NT2/D1 (cell line): ENCODE data around the gene MOV10L1.

Experiments used
- DNase-seq: peaks from one replicate; pipeline ENCODE4 v3.0.0-alpha.2; 2011; ENCODE audit warnings: low read depth, low spot score
- H3K27me3 ChIP-seq: 2 replicates; pipeline ENCODE4 v1.6.0; 2011; ENCODE audit warnings: mild to moderate bottlenecking; ENCODE audit not compliant: insufficient read length, insufficient read depth
- H3K36me3 ChIP-seq: 2 replicates; pipeline ENCODE4 v1.6.1; 2011; ENCODE audit warnings: mild to moderate bottlenecking, low read length, mixed read lengths; ENCODE audit not compliant: insufficient read depth, insufficient read length
- H3K4me1 ChIP-seq: 2 replicates; pipeline ENCODE4 v1.5.1; 2011; ENCODE audit not compliant: insufficient read depth, insufficient read length
- H3K4me3 ChIP-seq: 2 replicates; pipeline ENCODE4 v1.5.1; 2011; ENCODE audit warnings: low read depth; ENCODE audit not compliant: insufficient read length
- H3K9ac ChIP-seq: 2 replicates; pipeline ENCODE4 v1.6.0; 2011; ENCODE audit warnings: low read depth; ENCODE audit not compliant: insufficient read length
- H3K9me3 ChIP-seq: 2 replicates; pipeline ENCODE4 v1.5.1; 2011; ENCODE audit warnings: mild to moderate bottlenecking, low read length; ENCODE audit not compliant: insufficient read depth
- SUZ12 ChIP-seq: IDR thresholded peaks from 2 replicates; pipeline ENCODE4 v1.6.1; 2011; ENCODE audit not compliant: insufficient read length, insufficient read depth; ENCODE audit errors: extremely low read depth
- YY1 ChIP-seq: IDR thresholded peaks from 2 replicates; pipeline ENCODE4 v1.6.1; 2011; ENCODE audit not compliant: insufficient read length, insufficient read depth
- ZNF274 ChIP-seq: IDR thresholded peaks from 2 replicates; pipeline ENCODE4 v1.6.1; 2011; ENCODE audit warnings: mild to moderate bottlenecking, low read depth, low read length

MOV10L1 gene

DNA sequence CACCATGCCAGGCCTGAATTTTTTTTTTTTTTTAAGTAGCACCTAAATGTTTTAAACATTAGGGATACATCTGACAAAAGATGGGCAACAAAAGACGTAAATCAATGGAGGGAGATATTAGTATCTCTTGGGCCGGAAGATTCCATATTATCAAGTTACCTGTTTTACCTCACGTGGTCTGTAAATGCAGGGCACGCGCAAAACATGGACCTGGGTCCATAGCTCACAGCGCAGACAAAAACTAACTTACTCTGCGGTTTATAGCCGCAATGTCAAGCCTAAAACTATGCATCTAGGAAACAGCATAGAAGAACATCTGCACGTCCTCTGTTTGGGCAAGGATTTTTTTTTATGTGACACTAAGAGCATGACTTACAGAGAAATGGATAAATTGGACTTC lies 49.2 kb downstream of the MOV10L1 start:
- no peaks in the 10 kb centered on the region for H3K36me3 ChIP-seq
- no peaks in the 10 kb centered on the region for H3K9me3 ChIP-seq
- no peak for TF ChIP-seq SUZ12
- no peak for TF ChIP-seq YY1
- no peak for TF ChIP-seq ZNF274
- H3K27me3 ChIP-seq = no peaks in the 10 kb centered on the region
- H3K9ac ChIP-seq = no peak overlapping the region
- no peak overlapping the region for H3K4me3 ChIP-seq
- no peak for DNase-seq
- H3K4me1 ChIP-seq = peaks cover 2% of the 10 kb centered on the region

DNA sequence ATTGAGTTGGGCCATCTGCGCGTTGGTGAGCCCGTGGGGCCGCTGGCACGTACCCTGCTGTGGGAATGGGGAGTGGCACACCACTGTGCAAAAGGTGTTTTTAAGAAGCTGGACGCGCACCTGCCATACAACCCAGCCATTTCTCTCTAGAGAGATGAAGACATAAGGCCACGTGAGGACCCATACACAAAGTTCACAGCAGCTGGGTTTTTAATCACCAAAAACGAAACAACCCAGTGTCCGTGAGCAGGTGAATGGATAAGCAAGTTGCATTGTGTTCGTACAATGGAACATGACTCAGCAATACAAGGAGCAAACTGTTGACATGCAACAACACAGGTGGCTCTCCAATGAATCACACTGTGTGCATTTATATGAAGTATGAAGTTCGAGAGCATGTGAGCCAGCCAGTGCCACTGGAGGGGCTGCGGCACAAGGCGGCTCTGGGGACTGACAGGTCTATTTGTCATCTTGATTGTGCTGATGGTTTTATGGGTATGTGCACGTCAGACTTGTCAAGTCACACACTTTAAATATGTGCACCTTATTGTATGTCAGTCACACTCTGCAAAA lies 50.1 kb downstream of the MOV10L1 start:
- DNase-seq = no peak

DNA sequence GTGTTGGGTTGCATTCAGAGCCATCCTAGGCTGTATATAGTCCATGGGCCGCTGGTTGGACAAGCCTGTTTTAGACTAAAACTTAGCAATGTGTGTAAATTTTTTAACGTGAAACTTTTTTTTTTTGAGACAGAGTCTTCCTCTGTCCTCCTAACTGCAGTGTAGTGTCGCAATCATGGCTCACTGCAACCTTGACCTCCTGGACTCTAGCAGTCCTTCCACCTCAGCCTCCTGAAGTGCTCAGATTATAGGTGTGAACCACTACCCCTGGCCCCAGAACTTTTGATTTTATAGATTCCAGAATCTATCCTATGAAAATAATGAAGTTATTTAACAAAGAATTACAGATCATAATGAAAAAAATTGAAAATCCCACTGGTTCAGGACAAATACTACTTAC lies 50.8 kb downstream of the MOV10L1 start:
- Histone ChIP-seq H3K27me3 (no peaks in the 10 kb centered on the region), H3K4me3 (no peak overlapping the region), H3K9me3 (no peaks in the 10 kb centered on the region), H3K9ac (no peak overlapping the region), H3K36me3 (no peaks in the 10 kb centered on the region), H3K4me1 (peaks cover 2% of the 10 kb centered on the region)
- TF ChIP-seq SUZ12 (no peak), ZNF274 (no peak), YY1 (no peak)
- DNase-seq = no peak

More for the DNA sequence above, 50.1 kb downstream of the MOV10L1 start:
- H3K4me1 ChIP-seq = peaks cover 2% of the 10 kb centered on the region
- H3K9me3 ChIP-seq = no peaks in the 10 kb centered on the region
- H3K9ac ChIP-seq = no peak overlapping the region
- H3K27me3 ChIP-seq = no peaks in the 10 kb centered on the region
- no peak overlapping the region for H3K4me3 ChIP-seq
- no peaks in the 10 kb centered on the region for H3K36me3 ChIP-seq
- TF ChIP-seq ZNF274 (no peak), YY1 (no peak), SUZ12 (no peak)

DNA sequence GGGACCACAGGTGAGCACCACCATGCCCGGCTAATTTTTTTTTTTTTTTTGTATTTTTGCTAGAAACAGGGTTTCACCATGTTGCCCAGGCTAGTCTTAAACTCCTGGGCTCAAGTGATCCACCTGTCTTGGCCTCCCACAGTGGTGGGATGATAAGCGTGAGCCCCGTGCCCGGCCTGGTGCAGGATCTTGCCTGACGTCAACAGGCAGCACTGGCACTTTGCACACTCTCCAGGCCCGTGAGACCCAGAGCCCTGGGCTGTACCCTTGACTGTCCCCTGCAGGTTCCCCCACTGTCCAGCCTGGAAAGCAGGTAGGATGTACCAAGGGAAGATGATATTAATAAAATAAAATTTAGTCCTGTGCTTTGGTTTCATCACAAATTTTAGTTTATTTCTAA lies 51.7 kb downstream of the MOV10L1 start:
- no peaks in the 10 kb centered on the region for H3K36me3 ChIP-seq
- H3K9me3 ChIP-seq = no peaks in the 10 kb centered on the region

DNA sequence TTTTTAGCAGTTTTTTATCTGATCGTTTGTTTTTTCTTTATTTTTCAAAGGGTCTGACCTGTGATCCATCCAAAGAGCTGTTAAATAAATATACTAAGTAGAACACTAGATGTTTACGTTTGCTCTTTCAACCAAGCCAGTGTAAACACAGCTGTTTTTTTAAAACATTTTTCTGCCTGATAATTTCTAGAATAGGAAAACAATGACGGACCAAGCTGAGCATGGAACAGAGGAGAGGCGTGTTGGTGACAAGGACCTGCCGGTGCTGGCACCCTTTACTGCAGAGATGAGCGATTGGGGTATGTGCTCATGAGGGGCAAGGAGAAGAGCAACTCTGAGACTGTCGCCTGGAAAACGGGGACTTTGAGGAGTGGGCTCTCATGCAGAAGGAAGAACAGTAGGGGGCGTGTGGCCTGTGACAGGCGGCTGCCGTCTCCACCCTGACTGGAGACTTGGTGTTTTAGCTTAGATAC lies 52.1 kb downstream of the MOV10L1 start:
- no peaks in the 10 kb centered on the region for H3K27me3 ChIP-seq
- H3K9me3 ChIP-seq = no peaks in the 10 kb centered on the region
- H3K9ac ChIP-seq = no peak overlapping the region
- no peaks in the 10 kb centered on the region for H3K36me3 ChIP-seq
- peaks cover 4% of the 10 kb centered on the region for H3K4me1 ChIP-seq
- no peak for DNase-seq
- TF ChIP-seq ZNF274 (no peak), SUZ12 (no peak), YY1 (no peak)
- H3K4me3 ChIP-seq = no peak overlapping the region

More for the DNA sequence above, 51.7 kb downstream of the MOV10L1 start:
- Histone ChIP-seq H3K9ac (no peak overlapping the region), H3K4me3 (no peak overlapping the region), H3K27me3 (no peaks in the 10 kb centered on the region), H3K4me1 (peaks cover 3% of the 10 kb centered on the region)
- TF ChIP-seq SUZ12 = no peak
- TF ChIP-seq YY1 = no peak
- no peak for TF ChIP-seq ZNF274
- no peak for DNase-seq

DNA sequence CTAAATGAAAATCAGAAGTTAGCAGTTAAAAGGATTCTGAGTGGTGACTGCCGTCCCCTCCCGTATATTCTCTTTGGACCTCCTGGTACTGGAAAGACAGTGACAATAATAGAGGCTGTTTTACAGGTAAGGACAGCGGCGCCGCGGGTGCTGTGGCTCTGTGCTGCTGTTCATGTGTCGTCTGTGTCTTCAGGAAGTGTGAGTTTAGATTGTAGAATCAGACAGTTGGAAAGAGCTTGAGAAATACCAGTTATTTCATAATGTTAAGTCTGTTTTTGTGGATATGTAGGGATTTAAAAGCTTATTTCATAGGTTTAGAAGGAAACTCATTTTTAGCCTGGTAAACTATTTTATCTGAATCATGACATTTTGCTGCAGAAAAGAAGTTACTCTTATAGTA lies 53.3 kb downstream of the MOV10L1 start:
- no peak for DNase-seq
- Histone ChIP-seq H3K9me3 (no peaks in the 10 kb centered on the region), H3K9ac (no peak overlapping the region), H3K36me3 (no peaks in the 10 kb centered on the region), H3K4me1 (peaks cover 8% of the 10 kb centered on the region), H3K4me3 (no peak overlapping the region), H3K27me3 (no peaks in the 10 kb centered on the region)
- TF ChIP-seq YY1 (no peak), SUZ12 (no peak), ZNF274 (no peak)

DNA sequence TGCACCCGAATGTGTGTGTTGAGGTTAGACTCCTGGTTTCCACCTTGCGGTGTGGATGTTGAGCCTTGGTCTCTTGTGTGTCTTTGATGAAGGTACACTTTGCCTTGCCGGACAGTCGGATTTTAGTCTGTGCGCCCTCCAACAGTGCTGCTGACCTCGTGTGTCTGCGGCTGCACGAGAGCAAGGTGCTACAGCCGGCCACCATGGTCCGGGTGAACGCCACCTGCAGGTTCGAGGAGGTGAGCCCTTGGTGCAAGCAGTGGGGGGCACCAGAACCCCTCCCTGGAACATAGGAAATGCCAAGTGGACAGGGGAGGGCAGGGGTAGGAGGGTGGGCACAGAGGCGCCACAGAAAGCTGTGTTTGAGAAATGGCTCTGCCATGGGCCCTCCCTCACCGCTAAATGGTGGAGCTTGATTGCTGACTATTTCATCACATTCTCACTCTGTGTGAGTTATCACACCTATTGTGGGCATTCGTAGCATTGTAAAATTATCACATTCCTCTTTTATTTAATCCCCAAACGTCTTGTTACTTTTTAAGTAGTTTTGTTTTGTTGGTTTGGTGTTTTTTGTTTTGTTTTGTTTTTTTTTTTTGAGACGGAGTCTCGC lies 54.3 kb downstream of the MOV10L1 start:
- TF ChIP-seq YY1 (no peak), ZNF274 (no peak), SUZ12 (no peak)
- DNase-seq = no peak
- Histone ChIP-seq H3K9ac (no peak overlapping the region), H3K4me3 (no peak overlapping the region), H3K4me1 (peaks cover 10% of the 10 kb centered on the region), H3K9me3 (no peaks in the 10 kb centered on the region), H3K36me3 (no peaks in the 10 kb centered on the region), H3K27me3 (no peaks in the 10 kb centered on the region)
